Measurements from ENCODE around the gene CSMD2. TPM values are rescaled to one million over a fixed set of nuclear protein-coding genes. Genes with fewer than 3 reads are reported as not detected.

The CSMD2 gene
- total RNA-seq, 2 experiments from 2014 or later, result not detected

GRCh38 chr1:33602271-33602670, 562.8 kb downstream of the CSMD2 start:
- no peaks in the 10 kb centered on the region for H3K4me1 Mint-ChIP-seq
- CTCF ChIA-PET, result no interaction called here
- H3K4me3 Mint-ChIP-seq, result no peak overlapping the region
- no peaks in the 10 kb centered on the region for H3K36me3 Mint-ChIP-seq (ENCODE audit: low read depth)
- POLR2A ChIA-PET, result no interaction called here
- ATAC-seq (no peak), DNase-seq (no peak)
- peaks cover 14% of the 10 kb centered on the region for H3K27me3 Mint-ChIP-seq
- intact Hi-C loops (cut with DNase I, micrococcal nuclease), result no loop called here
- H3K9me3 Mint-ChIP-seq (ENCODE audit: low read depth), result no peaks in the 10 kb centered on the region
- H3K27ac Mint-ChIP-seq, result no peak overlapping the region

- Mint-ChIP-seq H3K36me3 (ENCODE audit: low read depth) (no peaks in the 10 kb centered on the region), H3K27ac (no peak overlapping the region), H3K27me3 (peaks cover 17% of the 10 kb centered on the region), H3K4me1 (no peaks in the 10 kb centered on the region), H3K9me3 (ENCODE audit: low read depth) (no peaks in the 10 kb centered on the region), H3K4me3 (no peak overlapping the region)
- intact Hi-C loops (cut with DNase I, micrococcal nuclease), result no loop called here
- DNase-seq (no peak), ATAC-seq (no peak)
- ChIA-PET POLR2A (no interaction called here), CTCF (no interaction called here)
These were observed 563.3 kb downstream of the CSMD2 start for GRCh38 chr1:33601751-33602150.

- H3K4me3 Mint-ChIP-seq, result no peak overlapping the region
- no peak overlapping the region for H3K27ac Mint-ChIP-seq
- peaks cover 27% of the 10 kb centered on the region for H3K27me3 Mint-ChIP-seq
- ATAC-seq (no peak), DNase-seq (no peak)
- H3K36me3 Mint-ChIP-seq (ENCODE audit: low read depth), result no peaks in the 10 kb centered on the region
- intact Hi-C loops (cut with DNase I, micrococcal nuclease), result no loop called here
- ChIA-PET CTCF (interaction anchor here (0.8 kb wide), 2 partner anchors 12 to 457 kb away, joined by 3 read pairs; no protein-coding TSS in a partner anchor), POLR2A (no interaction called here)
- no peaks in the 10 kb centered on the region for H3K4me1 Mint-ChIP-seq
- no peaks in the 10 kb centered on the region for H3K9me3 Mint-ChIP-seq (ENCODE audit: low read depth)
These were observed 565.4 kb downstream of the CSMD2 start for GRCh38 chr1:33599516-33600115.

- ChIA-PET POLR2A (no interaction called here), CTCF (interaction anchor here (0.5 kb wide), 1 partner anchor 452 kb away, joined by 3 read pairs; no protein-coding TSS in a partner anchor)
- H3K36me3 Mint-ChIP-seq (ENCODE audit: low read depth), result no peaks in the 10 kb centered on the region
- intact Hi-C loops (cut with DNase I, micrococcal nuclease), result no loop called here
- no peaks in the 10 kb centered on the region for H3K9me3 Mint-ChIP-seq (ENCODE audit: low read depth)
- peaks cover 8% of the 10 kb centered on the region for H3K27me3 Mint-ChIP-seq
- H3K27ac Mint-ChIP-seq, result no peak overlapping the region
- H3K4me1 Mint-ChIP-seq, result no peaks in the 10 kb centered on the region
- DNase-seq (no peak), ATAC-seq (no peak)
- H3K4me3 Mint-ChIP-seq, result no peak overlapping the region
These were observed 576.3 kb downstream of the CSMD2 start for GRCh38 chr1:33588726-33589125.

GRCh38 chr1:33586795-33587194, 578.2 kb downstream of the CSMD2 start:
- ATAC-seq, result no peak
- Mint-ChIP-seq H3K4me1 (no peaks in the 10 kb centered on the region), H3K36me3 (ENCODE audit: low read depth) (no peaks in the 10 kb centered on the region), H3K27ac (no peak overlapping the region), H3K9me3 (ENCODE audit: low read depth) (no peaks in the 10 kb centered on the region), H3K4me3 (no peak overlapping the region), H3K27me3 (peaks cover 8% of the 10 kb centered on the region)
- POLR2A ChIA-PET, result no interaction called here
- DNase-seq, result no peak
- intact Hi-C loops (cut with DNase I, micrococcal nuclease), result no loop called here
- CTCF ChIA-PET, result no interaction called here

- no peak overlapping the region for H3K4me3 Mint-ChIP-seq
- H3K9me3 Mint-ChIP-seq (ENCODE audit: low read depth), result no peaks in the 10 kb centered on the region
- H3K27ac Mint-ChIP-seq, result no peak overlapping the region
- no peaks in the 10 kb centered on the region for H3K4me1 Mint-ChIP-seq
- DNase-seq (no peak), ATAC-seq (no peak)
- H3K27me3 Mint-ChIP-seq, result peaks cover 5% of the 10 kb centered on the region
- ChIA-PET CTCF (no interaction called here), POLR2A (no interaction called here)
- intact Hi-C loops (cut with DNase I, micrococcal nuclease), result no loop called here
- H3K36me3 Mint-ChIP-seq (ENCODE audit: low read depth), result no peaks in the 10 kb centered on the region
These were observed 578.9 kb downstream of the CSMD2 start for GRCh38 chr1:33586106-33586505.

- peaks cover 10% of the 10 kb centered on the region for H3K27me3 Mint-ChIP-seq
- intact Hi-C loops (cut with DNase I, micrococcal nuclease), result no loop called here
These were observed 581.5 kb downstream of the CSMD2 start for GRCh38 chr1:33583567-33583966.

GRCh38 chr1:33578557-33579448, 586.2 kb downstream of the CSMD2 start:
- ATAC-seq (no peak), DNase-seq (no peak)
- CTCF ChIA-PET, result no interaction called here
- intact Hi-C loops (cut with DNase I, micrococcal nuclease), result no loop called here
- Mint-ChIP-seq H3K4me1 (no peaks in the 10 kb centered on the region), H3K4me3 (no peak overlapping the region), H3K36me3 (ENCODE audit: low read depth) (no peaks in the 10 kb centered on the region), H3K27ac (no peak overlapping the region), H3K27me3 (peaks cover 28% of the 10 kb centered on the region), H3K9me3 (ENCODE audit: low read depth) (no peaks in the 10 kb centered on the region)
- POLR2A ChIA-PET, result no interaction called here

More at GRCh38 chr1:33583567-33583966, 581.5 kb downstream of the CSMD2 start:
- no peak for DNase-seq
- POLR2A ChIA-PET, result no interaction called here
- no peak overlapping the region for H3K4me3 Mint-ChIP-seq
- H3K4me1 Mint-ChIP-seq, result no peaks in the 10 kb centered on the region
- ATAC-seq, result no peak
- no peaks in the 10 kb centered on the region for H3K9me3 Mint-ChIP-seq (ENCODE audit: low read depth)
- no peak overlapping the region for H3K27ac Mint-ChIP-seq
- CTCF ChIA-PET, result no interaction called here
- no peaks in the 10 kb centered on the region for H3K36me3 Mint-ChIP-seq (ENCODE audit: low read depth)

GRCh38 chr1:33577663-33578062, 587.4 kb downstream of the CSMD2 start:
- Mint-ChIP-seq H3K4me1 (no peaks in the 10 kb centered on the region), H3K27ac (no peak overlapping the region), H3K9me3 (ENCODE audit: low read depth) (no peaks in the 10 kb centered on the region), H3K4me3 (no peak overlapping the region), H3K27me3 (peaks cover 34% of the 10 kb centered on the region), H3K36me3 (ENCODE audit: low read depth) (no peaks in the 10 kb centered on the region)
- DNase-seq (no peak), ATAC-seq (no peak)
- CTCF ChIA-PET, result interaction anchor here (0.7 to 1.1 kb wide), 2 partner anchors 35 to 1272 kb away, joined by 3 read pairs; no protein-coding TSS in a partner anchor
- POLR2A ChIA-PET, result no interaction called here
- intact Hi-C loops (cut with DNase I, micrococcal nuclease), result no loop called here

GRCh38 chr1:33576821-33577599, 588.0 kb downstream of the CSMD2 start:
- Mint-ChIP-seq H3K9me3 (ENCODE audit: low read depth) (no peaks in the 10 kb centered on the region), H3K4me3 (no peak overlapping the region), H3K27me3 (peaks cover 34% of the 10 kb centered on the region), H3K27ac (no peak overlapping the region), H3K4me1 (no peaks in the 10 kb centered on the region), H3K36me3 (ENCODE audit: low read depth) (no peaks in the 10 kb centered on the region)
- CTCF ChIA-PET, result interaction anchor here (0.7 to 1.1 kb wide), 2 partner anchors 36 to 1272 kb away, joined by 3 read pairs; no protein-coding TSS in a partner anchor
- intact Hi-C loops (cut with DNase I, micrococcal nuclease), result no loop called here
- no peak for DNase-seq
- no peak for ATAC-seq
- POLR2A ChIA-PET, result no interaction called here

- CTCF ChIA-PET, result no interaction called here
- no peak overlapping the region for H3K27ac Mint-ChIP-seq
- DNase-seq (no peak), ATAC-seq (no peak)
- no peaks in the 10 kb centered on the region for H3K4me1 Mint-ChIP-seq
- intact Hi-C loops (cut with DNase I, micrococcal nuclease), result no loop called here
- no peaks in the 10 kb centered on the region for H3K9me3 Mint-ChIP-seq (ENCODE audit: low read depth)
- no peak overlapping the region for H3K4me3 Mint-ChIP-seq
- peaks cover 32% of the 10 kb centered on the region for H3K27me3 Mint-ChIP-seq
- no peaks in the 10 kb centered on the region for H3K36me3 Mint-ChIP-seq (ENCODE audit: low read depth)
- POLR2A ChIA-PET, result no interaction called here
These were observed 589.6 kb downstream of the CSMD2 start for GRCh38 chr1:33575324-33575879.

All from activated CD4-positive, alpha-beta T cell treated with anti-CD3 and anti-CD28 coated beads for 36 hours (primary cell).